AG09319 (cell line): ENCODE measurements around the gene SUPT7L.
"Not testable (repeated sequence)": the region's sequence is repeated elsewhere in the genome, so short reads cannot be mapped to it uniquely, and the experiment has no call there.

Experiments
- DNase-seq: peaks from one replicate; pipeline ENCODE4 v3.0.0-alpha.2; 2010; ENCODE audit warnings: low read depth; ENCODE audit errors: extremely low read depth
- TF ChIP-seq, protein P1 (sequence below): IDR thresholded peaks from 2 replicates; pipeline ENCODE4 v1.5.1; 2011; ENCODE audit warnings: low read depth, mild to moderate bottlenecking, inconsistent platforms, low read length, moderate library complexity

SUPT7L gene

DNA sequence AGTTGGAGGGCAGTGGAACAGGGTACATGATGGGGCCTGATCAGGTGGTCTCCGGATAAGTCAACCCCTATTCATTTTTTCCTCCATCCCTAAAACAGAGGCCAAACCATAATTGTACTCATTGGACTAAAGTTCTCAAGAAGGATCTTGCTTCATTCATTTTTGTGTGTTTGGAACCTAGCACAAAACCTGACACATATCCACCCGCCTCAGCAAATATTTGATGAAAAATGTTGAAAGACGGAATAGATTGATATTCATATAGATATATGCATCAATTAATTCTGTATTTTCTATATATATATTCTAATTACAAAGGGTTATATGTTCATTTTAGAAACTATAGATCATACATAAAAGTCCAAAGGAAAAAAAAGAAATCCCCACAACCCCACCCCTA lies 22.2 kb upstream of the SUPT7L start:
- TF ChIP-seq, protein P1, sequence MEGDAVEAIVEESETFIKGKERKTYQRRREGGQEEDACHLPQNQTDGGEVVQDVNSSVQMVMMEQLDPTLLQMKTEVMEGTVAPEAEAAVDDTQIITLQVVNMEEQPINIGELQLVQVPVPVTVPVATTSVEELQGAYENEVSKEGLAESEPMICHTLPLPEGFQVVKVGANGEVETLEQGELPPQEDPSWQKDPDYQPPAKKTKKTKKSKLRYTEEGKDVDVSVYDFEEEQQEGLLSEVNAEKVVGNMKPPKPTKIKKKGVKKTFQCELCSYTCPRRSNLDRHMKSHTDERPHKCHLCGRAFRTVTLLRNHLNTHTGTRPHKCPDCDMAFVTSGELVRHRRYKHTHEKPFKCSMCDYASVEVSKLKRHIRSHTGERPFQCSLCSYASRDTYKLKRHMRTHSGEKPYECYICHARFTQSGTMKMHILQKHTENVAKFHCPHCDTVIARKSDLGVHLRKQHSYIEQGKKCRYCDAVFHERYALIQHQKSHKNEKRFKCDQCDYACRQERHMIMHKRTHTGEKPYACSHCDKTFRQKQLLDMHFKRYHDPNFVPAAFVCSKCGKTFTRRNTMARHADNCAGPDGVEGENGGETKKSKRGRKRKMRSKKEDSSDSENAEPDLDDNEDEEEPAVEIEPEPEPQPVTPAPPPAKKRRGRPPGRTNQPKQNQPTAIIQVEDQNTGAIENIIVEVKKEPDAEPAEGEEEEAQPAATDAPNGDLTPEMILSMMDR = no peak
- DNase-seq = no peak

DNA sequence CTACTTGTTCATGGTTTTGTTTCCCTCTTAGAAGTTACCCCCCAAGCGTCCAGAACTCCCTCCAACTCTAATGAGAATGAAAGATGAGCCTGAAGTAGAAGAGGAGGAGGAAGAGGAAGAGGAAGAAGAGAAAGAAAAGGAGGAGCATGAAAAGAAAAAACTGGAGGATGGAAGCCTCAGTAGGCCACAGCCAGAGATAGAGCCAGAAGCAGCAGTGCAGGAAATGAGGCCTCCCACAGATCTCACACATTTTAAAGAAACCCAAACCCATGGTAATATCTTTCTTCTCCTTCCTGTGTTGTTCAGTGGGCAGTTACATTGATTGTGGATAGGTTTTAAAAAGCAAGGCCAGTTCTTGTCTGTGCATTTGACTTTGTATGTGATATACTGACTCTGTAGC lies 21.6 kb upstream of the SUPT7L start:
- DNase-seq = not testable (repeated sequence)

DNA sequence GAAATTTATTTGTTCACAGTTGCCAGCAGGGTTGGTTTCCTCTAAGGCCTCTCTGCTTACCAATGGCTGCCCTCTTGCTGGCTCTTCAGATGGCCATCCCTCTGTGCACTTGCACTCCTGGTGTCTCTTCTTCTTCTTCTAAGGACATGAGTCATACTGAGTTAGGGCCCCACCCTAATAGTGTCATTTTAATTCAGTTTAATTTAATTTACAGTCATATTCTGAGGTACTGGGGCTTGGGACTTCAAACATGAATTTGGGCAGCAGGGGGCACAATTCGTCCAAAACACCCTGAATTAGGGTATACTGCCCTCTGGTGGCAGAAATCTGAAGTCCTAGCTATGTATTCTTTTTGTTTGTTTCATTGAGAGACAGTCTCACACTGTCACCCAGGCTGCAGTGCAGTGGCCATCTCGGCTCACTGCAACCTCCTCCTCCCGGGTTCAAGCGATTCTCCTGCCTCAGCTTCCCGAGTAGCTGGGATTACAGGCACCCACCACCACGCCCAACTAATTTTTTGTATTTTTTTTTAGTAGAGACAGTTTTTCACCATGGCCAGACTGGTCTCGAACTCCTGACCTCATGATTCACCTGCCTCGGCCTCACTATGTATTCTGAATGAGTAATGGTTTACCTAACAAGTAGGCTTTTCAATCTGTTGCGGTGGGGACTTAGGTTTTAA lies 20.1 kb upstream of the SUPT7L start:
- DNase-seq = peak; percentile 55
- TF ChIP-seq, protein P1 = peak; percentile 78

DNA sequence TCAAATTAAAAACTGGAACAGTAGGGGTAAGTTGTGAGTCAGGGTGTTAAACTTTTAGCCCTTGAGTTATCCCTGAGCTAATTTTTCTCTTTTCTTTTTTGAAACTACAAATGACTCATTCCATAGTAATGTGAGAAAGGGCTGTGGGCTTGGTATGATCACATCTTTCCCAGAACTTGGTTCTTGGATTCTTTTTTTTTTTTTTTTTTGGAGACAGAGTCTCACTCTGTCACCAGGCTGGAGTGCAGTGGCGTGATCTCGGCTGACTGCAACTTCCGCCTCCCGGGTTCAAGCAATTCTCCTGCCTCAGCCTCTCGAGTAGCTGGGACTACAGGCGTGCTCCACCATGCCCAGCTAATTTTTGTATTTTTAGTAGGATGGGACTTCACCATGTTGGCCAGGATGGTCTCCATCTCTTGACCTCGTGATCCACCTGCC lies 18.9 kb upstream of the SUPT7L start:
- DNase-seq = not testable (repeated sequence)

DNA sequence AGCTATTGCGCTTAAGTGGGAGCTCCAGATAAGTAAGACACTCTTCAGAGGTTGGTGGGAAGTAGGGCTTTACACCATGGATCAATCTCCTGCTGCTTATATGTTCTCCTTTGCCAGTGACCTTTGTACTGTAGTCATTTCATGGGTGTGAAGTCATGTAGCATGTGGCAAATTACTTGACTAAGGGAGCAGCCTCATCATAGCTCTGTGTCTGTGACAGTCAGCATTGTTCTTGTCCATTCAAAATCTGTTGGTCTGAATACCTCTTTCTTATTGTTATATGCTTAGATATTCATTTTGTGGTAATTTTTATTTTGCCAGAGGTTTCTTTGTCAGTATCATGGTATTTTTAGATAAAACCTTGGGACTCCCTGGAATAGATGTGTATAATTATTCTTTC lies 18.4 kb upstream of the SUPT7L start:
- no peak for DNase-seq
- TF ChIP-seq, protein P1 = no peak

DNA sequence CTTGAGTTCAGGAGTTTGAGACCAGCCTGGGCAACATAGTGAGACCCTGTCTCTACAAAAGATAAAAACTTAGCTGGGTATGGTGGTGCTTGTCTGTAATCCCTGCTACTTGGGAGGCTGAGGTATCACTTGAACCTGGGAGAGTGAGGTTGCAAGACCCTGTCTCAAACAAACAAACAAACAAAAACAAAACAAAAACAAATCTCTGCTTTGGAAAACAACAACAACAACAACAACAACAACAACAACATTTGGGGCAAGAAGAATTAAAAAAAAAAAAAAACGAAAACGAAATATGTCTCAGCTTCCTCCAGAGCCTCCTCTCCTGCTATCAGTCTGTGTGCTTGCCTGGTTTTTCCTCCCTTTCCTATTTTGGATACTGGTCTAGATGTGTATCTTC lies 17.2 kb upstream of the SUPT7L start:
- TF ChIP-seq, protein P1 = no peak
- no peak for DNase-seq

DNA sequence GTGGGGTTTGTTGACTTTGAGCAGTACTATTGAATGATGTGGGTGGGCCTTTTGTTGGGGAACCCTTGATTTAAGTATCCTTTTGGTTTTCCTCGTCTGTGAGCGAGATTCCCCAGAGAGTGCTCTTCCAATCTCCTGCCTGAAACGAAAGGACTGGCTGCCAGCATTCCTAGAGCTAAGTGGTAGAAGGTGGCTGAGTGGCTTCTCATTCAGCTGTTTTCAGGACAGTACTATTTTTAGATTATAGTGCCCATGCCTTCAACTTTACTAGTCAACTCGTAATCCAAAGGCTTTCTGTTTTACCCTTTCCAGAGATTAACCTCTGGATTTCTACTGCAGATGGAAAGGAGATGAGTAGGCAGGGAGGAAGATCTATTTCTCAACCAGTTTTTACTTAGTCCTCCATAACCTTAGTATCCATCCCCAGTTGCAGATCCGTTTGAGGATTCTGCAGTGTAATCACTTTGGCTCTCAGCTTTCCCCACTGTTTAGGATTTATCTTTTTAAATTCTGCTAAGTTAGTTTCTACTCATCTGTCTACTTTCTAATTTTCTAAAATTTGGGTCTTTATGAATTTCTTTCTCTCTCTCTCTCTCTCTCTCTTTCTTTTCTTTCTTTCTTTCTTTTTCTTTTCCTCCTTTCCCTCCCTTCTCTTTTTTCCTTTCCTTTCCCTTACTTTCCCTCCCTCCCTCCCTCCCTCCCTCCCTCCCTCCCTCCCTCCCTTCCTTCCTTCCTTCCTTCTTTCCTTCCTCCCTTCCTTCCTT lies 9.5 kb upstream of the SUPT7L start:
- TF ChIP-seq, protein P1 = no peak
- no peak for DNase-seq

DNA sequence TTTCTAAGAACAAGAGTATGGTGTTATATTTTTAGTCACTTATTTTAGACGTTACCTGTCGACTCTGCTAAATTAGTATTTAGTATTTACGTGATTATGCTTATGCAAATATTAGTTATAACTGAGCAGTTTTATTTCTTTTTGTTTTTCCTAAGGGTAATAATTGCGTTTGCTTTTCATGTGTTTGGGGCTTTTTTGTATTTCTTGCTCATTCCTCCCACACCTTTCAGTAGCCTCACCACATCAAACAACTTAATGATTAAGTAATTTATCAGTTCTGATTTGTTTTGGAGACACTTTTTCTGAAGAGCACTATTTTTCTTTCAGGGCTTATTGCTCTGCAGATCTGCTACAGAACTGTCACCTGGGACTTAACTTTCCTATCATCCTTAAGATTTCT lies 7.8 kb upstream of the SUPT7L start:
- DNase-seq = no peak
- TF ChIP-seq, protein P1 = no peak
